B cell (primary cell): ENCODE measurements around the gene ADAM11. TPM values are rescaled to one million over a fixed set of nuclear protein-coding genes. Genes with fewer than 3 reads are reported as not detected.
"Not testable (repeated sequence)": the region's sequence is repeated elsewhere in the genome, so short reads cannot be mapped to it uniquely, and the experiment has no call there.

Source experiments
- ATAC-seq: fragments of 200-7000 bp; cut with Tn5 transposase; one replicate; pipeline ENCODE4 v1.10.0; 2021; ENCODE audit warnings: low read depth, mild to moderate bottlenecking, moderate number of reproducible peaks, moderate library complexity
- CTCF ChIA-PET: fragments of 350-600 bp; sonication (Branson Sonifier 250); formaldehyde crosslinking; loops from one replicate; lab custom pipeline; 2021; ENCODE audit warnings: antibody characterized with exemption, inconsistent platforms; lab: Charles Lee
- POLR2A ChIA-PET: fragments of 350-600 bp; sonication (Branson Sonifier 250); formaldehyde crosslinking; loops from one replicate; lab custom pipeline; 2021; ENCODE audit warnings: antibody characterized with exemption; lab: Charles Lee
- DNase-seq: peaks from one replicate; pipeline ENCODE4 v3.0.0; 2013
- H2AFZ ChIP-seq: 2 replicates; pipeline ENCODE4 v1.6.1; 2012; ENCODE audit warnings: mild to moderate bottlenecking, low read depth, low read length; ENCODE audit not compliant: insufficient read depth, poor library complexity, severe bottlenecking
- H3K27ac ChIP-seq, 2 donors: 1 replicate in 1 of 2; 2 replicates in 1 of 2; pipeline ENCODE4 v1.5.1; 2012 to 2013; ENCODE audit warnings: low read length in 2 of 2, mild to moderate bottlenecking in 2 of 2, moderate library complexity in 1 of 2
- H3K27me3 ChIP-seq, 4 experiments: fragments of 200-600 bp in 1 of 4; sonication (generic) in 1 of 4; replicated peaks in 1 of 4; 1 replicate in 2 of 4; 2 replicates in 2 of 4; pipeline versions ENCODE4 v1.6.1 to v1.7.0; 2013 to 2016; ENCODE audit warnings: low read length in 3 of 4, mild to moderate bottlenecking in 2 of 4, mixed read lengths in 1 of 4, moderate library complexity in 1 of 4; ENCODE audit not compliant: insufficient read depth in 4 of 4, control insufficient read depth in 3 of 4; ENCODE audit errors: control extremely low read depth in 1 of 4
- H3K36me3 ChIP-seq, 2 experiments: replicated peaks in 1 of 2; 1 replicate in 1 of 2; 2 replicates in 1 of 2; pipeline versions ENCODE4 v1.6.1 to v1.7.1; 2013; ENCODE audit warnings: low read length in 1 of 2; ENCODE audit not compliant: insufficient read depth in 2 of 2, control insufficient read depth in 1 of 2; ENCODE audit errors: control extremely low read depth in 1 of 2, extremely low read depth in 1 of 2
- H3K4me1 ChIP-seq, 2 donors: fragments of 200-600 bp in 1 of 2; sonication (generic) in 1 of 2; 1 replicate in 1 of 2; 2 replicates in 1 of 2; pipeline versions ENCODE4 v1.5.1 to v1.6.1; 2013 to 2017; ENCODE audit warnings: low read length in 2 of 2; ENCODE audit not compliant: control insufficient read depth in 2 of 2, insufficient read depth in 2 of 2
- H3K4me2 ChIP-seq: replicated peaks from 2 replicates; pipeline ENCODE3; 2012; ENCODE audit warnings: mild to moderate bottlenecking, low read depth, low read length; ENCODE audit not compliant: poor library complexity, severe bottlenecking
- H3K4me3 ChIP-seq, 5 experiments: fragments of 200-600 bp in 1 of 5; sonication (generic) in 1 of 5; 1 replicate in 3 of 5; 2 replicates in 2 of 5; pipeline versions ENCODE4 v1.5.1 to v1.7.0; 2011 to 2016; ENCODE audit warnings: low read length in 4 of 5, mild to moderate bottlenecking in 4 of 5, low read depth in 2 of 5, control low read depth in 1 of 5, moderate library complexity in 1 of 5; ENCODE audit not compliant: insufficient read depth in 1 of 5; ENCODE audit errors: control extremely low read depth in 1 of 5, extremely low read depth in 1 of 5
- H3K79me2 ChIP-seq: fragments of 200-600 bp; sonication (generic); one replicate; pipeline ENCODE4 v1.6.0; 2016; ENCODE audit warnings: low read length; ENCODE audit not compliant: control insufficient read depth, insufficient read depth
- H3K9ac ChIP-seq: fragments of 200-600 bp; sonication (generic); 2 replicates; pipeline ENCODE4 v1.6.1; 2017; ENCODE audit warnings: mild to moderate bottlenecking, low read length, moderate library complexity
- H3K9me3 ChIP-seq, 3 donors: one replicate each; pipeline versions ENCODE4 v1.6.1 to v1.7.1; 2013; ENCODE audit warnings: low read length in 2 of 3; ENCODE audit not compliant: control insufficient read depth in 2 of 3, insufficient read depth in 1 of 3; ENCODE audit errors: control extremely low read depth in 1 of 3
- H4K20me1 ChIP-seq: 2 replicates; pipeline ENCODE4 v1.6.0; 2012; ENCODE audit warnings: mild to moderate bottlenecking, low read length; ENCODE audit not compliant: insufficient read depth, control insufficient read depth, poor library complexity, severe bottlenecking
- H3K27ac Mint-ChIP-seq: one replicate; pipeline ENCODE4 v1.8.0; 2021; ENCODE audit warnings: mixed read lengths
- H3K27me3 Mint-ChIP-seq: one replicate; pipeline ENCODE4 v1.8.0; 2021; ENCODE audit warnings: mixed read lengths
- H3K4me1 Mint-ChIP-seq: one replicate; pipeline ENCODE4 v1.8.0; 2021; ENCODE audit warnings: mixed read lengths
- H3K4me3 Mint-ChIP-seq: one replicate; pipeline ENCODE4 v1.8.0; 2021; ENCODE audit warnings: mixed read lengths
- H3K9me3 Mint-ChIP-seq: one replicate; pipeline ENCODE4 v1.8.0; 2022; ENCODE audit warnings: mixed read lengths; ENCODE audit not compliant: insufficient read depth
- EZH2 ChIP-seq: IDR thresholded peaks from 2 replicates; pipeline ENCODE4 v1.6.1; 2012; ENCODE audit warnings: borderline replicate concordance, low read depth, mild to moderate bottlenecking, moderate library complexity, low read length; ENCODE audit not compliant: insufficient read depth, poor library complexity, severe bottlenecking
- WGBS: methylation state at CpG from one replicate; pipeline ENCODE4 v1.1.5; 2013; ENCODE audit warnings: missing lambda C conversion rate; ENCODE audit not compliant: insufficient coverage; 5-methylcytosine and 5-hydroxymethylcytosine counted together
- intact Hi-C: fragments of 100-400 bp; cut with micrococcal nuclease; formaldehyde crosslinking; loops from one replicate; pipeline ENCODE4 v1.10.0; 2022
- polyA plus RNA-seq: library from polyadenylated mRNA; depleted of rRNA; stranded (reverse); fragments of >200 nt; gene quantifications from 2 replicates; pipeline ENCODE4 v1.2.3, GENCODE V29; 2012
- total RNA-seq, 2 donors: library from RNA; stranded (reverse); fragments of 120-200 nt in 1 of 2; gene quantifications; 1 replicate in 1 of 2; 2 replicates in 1 of 2; pipeline versions ENCODE4 v1.2.3 to v1.2.4, GENCODE V29; 2013 to 2022
- TF ChIP-seq, protein P1 (sequence below): fragments of 200-600 bp; IDR thresholded peaks from one replicate; pipeline ENCODE4 v1.8.0; 2022; ENCODE audit warnings: antibody characterized with exemption, mild to moderate bottlenecking

ADAM11 gene
- total and polyA plus RNA-seq, 2 donors (not counting 1 experiment from before 2014, with no cell fraction given): 0.39 to 1.00 TPM

DNA sequence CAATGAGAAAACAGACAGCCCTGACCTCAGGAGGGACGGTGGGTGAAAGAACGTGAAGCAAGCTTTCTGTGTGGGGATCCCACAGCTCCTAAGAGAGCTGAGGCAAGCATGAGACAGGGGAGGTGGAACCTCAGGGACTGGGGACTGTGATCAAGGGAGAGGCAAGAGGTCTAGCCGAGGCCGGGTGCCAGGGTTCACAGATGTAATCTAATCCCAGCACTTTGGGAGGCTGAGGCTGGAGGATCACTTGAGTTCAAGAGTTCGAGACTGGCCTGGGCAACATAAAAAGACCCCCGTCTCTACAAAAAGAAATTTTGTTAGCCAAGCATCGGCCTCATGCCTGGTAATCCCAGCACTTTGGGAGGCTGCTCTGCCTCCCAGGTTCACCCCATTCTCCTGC is 4.5 kb upstream of the ADAM11 start:
- H3K27me3 ChIP-seq: peaks cover 0 to 24% (median 7%) of the 10 kb centered on the region in 4 experiments
- CTCF ChIA-PET: no interaction called here
- H3K27ac Mint-ChIP-seq: no peak overlapping the region
- intact Hi-C loops: no loop called here
- ATAC-seq (no peak), DNase-seq (no peak)
- H3K4me3 Mint-ChIP-seq: no peak overlapping the region
- no peaks in the 10 kb centered on the region for H3K9me3 Mint-ChIP-seq
- peaks cover 17% of the 10 kb centered on the region for H3K27me3 Mint-ChIP-seq
- no peak for TF ChIP-seq EZH2
- TF ChIP-seq, protein P1, sequence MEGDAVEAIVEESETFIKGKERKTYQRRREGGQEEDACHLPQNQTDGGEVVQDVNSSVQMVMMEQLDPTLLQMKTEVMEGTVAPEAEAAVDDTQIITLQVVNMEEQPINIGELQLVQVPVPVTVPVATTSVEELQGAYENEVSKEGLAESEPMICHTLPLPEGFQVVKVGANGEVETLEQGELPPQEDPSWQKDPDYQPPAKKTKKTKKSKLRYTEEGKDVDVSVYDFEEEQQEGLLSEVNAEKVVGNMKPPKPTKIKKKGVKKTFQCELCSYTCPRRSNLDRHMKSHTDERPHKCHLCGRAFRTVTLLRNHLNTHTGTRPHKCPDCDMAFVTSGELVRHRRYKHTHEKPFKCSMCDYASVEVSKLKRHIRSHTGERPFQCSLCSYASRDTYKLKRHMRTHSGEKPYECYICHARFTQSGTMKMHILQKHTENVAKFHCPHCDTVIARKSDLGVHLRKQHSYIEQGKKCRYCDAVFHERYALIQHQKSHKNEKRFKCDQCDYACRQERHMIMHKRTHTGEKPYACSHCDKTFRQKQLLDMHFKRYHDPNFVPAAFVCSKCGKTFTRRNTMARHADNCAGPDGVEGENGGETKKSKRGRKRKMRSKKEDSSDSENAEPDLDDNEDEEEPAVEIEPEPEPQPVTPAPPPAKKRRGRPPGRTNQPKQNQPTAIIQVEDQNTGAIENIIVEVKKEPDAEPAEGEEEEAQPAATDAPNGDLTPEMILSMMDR: no peak
- no peak overlapping the region for H3K27ac ChIP-seq
- no peak overlapping the region for H3K4me2 ChIP-seq
- H2AFZ ChIP-seq: no peak overlapping the region
- H4K20me1 ChIP-seq: no peaks in the 10 kb centered on the region
- H3K4me3 ChIP-seq: no peak overlapping the region
- peaks cover 0 to under 1% (median 0%) of the 10 kb centered on the region in 3 donors for H3K9me3 ChIP-seq
- 94% methylated on average over 7 of the region's 7 CpGs for WGBS
- no peak overlapping the region for H3K9ac ChIP-seq
- H3K4me1 ChIP-seq: peaks cover 6 to 7% of the 10 kb centered on the region in 2 donors
- peaks cover 3% of the 10 kb centered on the region for H3K4me1 Mint-ChIP-seq
- no peaks in the 10 kb centered on the region for H3K79me2 ChIP-seq
- H3K36me3 ChIP-seq: no peaks in the 10 kb centered on the region
- POLR2A ChIA-PET: no interaction called here

DNA sequence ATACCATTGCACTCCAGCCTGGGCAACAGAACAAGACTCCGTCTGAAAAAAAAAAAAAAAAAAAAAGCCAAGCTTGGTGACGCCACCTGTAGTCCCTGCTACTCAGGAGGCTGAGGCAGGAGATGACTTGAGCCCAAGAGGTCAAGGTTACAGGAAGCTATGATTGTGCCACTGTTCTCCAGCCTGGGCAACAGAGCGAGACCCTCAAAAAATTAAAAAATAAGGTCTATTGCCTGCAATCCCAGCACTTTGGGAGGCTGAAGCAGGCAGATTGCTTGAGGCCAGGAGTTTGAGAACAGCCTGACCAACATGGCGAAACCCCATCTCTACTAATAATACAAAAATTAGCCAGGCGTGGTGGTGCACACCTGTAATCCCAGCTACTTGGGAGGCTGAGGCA is 3.6 kb upstream of the ADAM11 start:
- H3K9ac ChIP-seq, ATAC-seq, H3K27ac ChIP-seq, H3K9me3 Mint-ChIP-seq, intact Hi-C loops, H2AFZ ChIP-seq, H3K27ac Mint-ChIP-seq, CTCF ChIA-PET, H3K4me3 Mint-ChIP-seq, H3K36me3 ChIP-seq, H4K20me1 ChIP-seq, H3K4me2 ChIP-seq, DNase-seq, H3K4me1 Mint-ChIP-seq, H3K9me3 ChIP-seq, H3K4me3 ChIP-seq, H3K79me2 ChIP-seq: not testable (repeated sequence)
- peaks cover 0 to 33% (median 15%) of the 10 kb centered on the region in 4 experiments for H3K27me3 ChIP-seq
- POLR2A ChIA-PET: interaction anchor here (0.6 kb wide), 1 partner anchor 937 kb away, joined by 6 read pairs; no protein-coding TSS in a partner anchor
- peaks cover 17% of the 10 kb centered on the region for H3K27me3 Mint-ChIP-seq
- peaks cover 11 to 12% of the 10 kb centered on the region in 2 donors for H3K4me1 ChIP-seq
- 100% methylated on average over 1 of the region's 5 CpGs for WGBS
